GM12878 (cell line): Measurements from ENCODE around the gene PAK5. TPM values are rescaled to one million over a fixed set of nuclear protein-coding genes. Genes with fewer than 3 reads are reported as not detected.

ENCODE experiments used
- ATAC-seq: fragments of 200-7000 bp; cut with Tn5 transposase; 3 replicates; pipeline ENCODE4 v1.9.1; 2020; ENCODE audit warnings: mild to moderate bottlenecking, moderate library complexity
- BruUV-seq: library from RNA; stranded (reverse); fragments of 400-500 nt; replicated peaks from 2 replicates; lab custom pipeline; 2021; lab: Mats Ljungman, UMichigan
- CTCF ChIA-PET: fragments of 300-600 bp; sonication (Branson Sonifier 250); formaldehyde crosslinking; extraction: SDS; loops from one replicate; lab custom pipeline; 2021; ENCODE audit warnings: inconsistent platforms; lab: Yijun Ruan, JAX
- POLR2A ChIA-PET: fragments of 350-600 bp; formaldehyde crosslinking; extraction: SDS; loops from one replicate; lab custom pipeline; 2021; ENCODE audit warnings: inconsistent platforms; lab: Charles Lee
- RAD21 ChIA-PET: fragments of 300-600 bp; sonication (Branson Sonifier 250); formaldehyde crosslinking; loops from one replicate; lab custom pipeline; 2023; ENCODE audit warnings: antibody characterized with exemption; ENCODE audit not compliant: unreplicated experiment; lab: Charles Lee
- SMC1A ChIA-PET: fragments of 300-600 bp; sonication (Branson Sonifier 250); formaldehyde crosslinking; loops from one replicate; lab custom pipeline; 2023; ENCODE audit not compliant: unreplicated experiment, uncharacterized antibody; lab: Charles Lee
- DNase-seq: peaks from one replicate; pipeline ENCODE4 v3.0.0-alpha.2; 2011; ENCODE audit warnings: low read depth, low spot score
- FAIRE-seq: peaks from 3 replicates; lab custom pipeline; 2011; peaks lifted over from hg19 to GRCh38; lab: Jason Lieb, UNC
- H2AFZ ChIP-seq: 2 replicates; pipeline ENCODE4 v1.6.0; 2011; ENCODE audit warnings: low read depth, low read length, control low read depth; ENCODE audit not compliant: control insufficient read depth
- H3K27ac ChIP-seq: 2 replicates; pipeline ENCODE4 v1.5.1; 2011; ENCODE audit warnings: control low read depth; ENCODE audit not compliant: control insufficient read depth, insufficient read depth
- H3K27me3 ChIP-seq, 2 experiments: replicated peaks in 1 of 2; 2 replicates each; pipeline versions ENCODE4 v1.6.0 to v1.6.1; 2011; ENCODE audit warnings: low read length in 1 of 2; ENCODE audit not compliant: control insufficient read depth in 2 of 2, insufficient read depth in 2 of 2
- H3K36me3 ChIP-seq, 2 experiments: 2 replicates each; pipeline ENCODE4 v1.5.1; 2011; ENCODE audit warnings: low read length in 1 of 2; ENCODE audit not compliant: control insufficient read depth in 2 of 2, insufficient read depth in 2 of 2
- H3K4me1 ChIP-seq: 2 replicates; pipeline ENCODE4 v1.6.1; 2011; ENCODE audit warnings: mild to moderate bottlenecking, low read length, moderate library complexity, mixed read lengths; ENCODE audit not compliant: control insufficient read depth, insufficient read depth
- H3K4me2 ChIP-seq: 2 replicates; pipeline ENCODE4 v1.6.0; 2011; ENCODE audit warnings: control low read depth; ENCODE audit not compliant: control insufficient read depth, insufficient read depth
- H3K4me3 ChIP-seq: fragments of 200-600 bp; sonication (generic); 2 replicates; pipeline ENCODE4 v1.5.1; 2016
- H3K79me2 ChIP-seq: 2 replicates; pipeline ENCODE4 v1.6.0; 2011; ENCODE audit warnings: low read length; ENCODE audit not compliant: control insufficient read depth, insufficient read depth
- H3K9ac ChIP-seq: 2 replicates; pipeline ENCODE4 v1.8.0; 2011; ENCODE audit warnings: low read length, control low read depth, mixed read lengths; ENCODE audit not compliant: control insufficient read depth, insufficient read depth
- H3K9me3 ChIP-seq: replicated peaks from 3 replicates; pipeline ENCODE4 v1.5.1; 2011; ENCODE audit warnings: mild to moderate bottlenecking, low read length; ENCODE audit not compliant: control insufficient read depth, insufficient read depth
- H4K20me1 ChIP-seq: 2 replicates; pipeline ENCODE4 v1.6.0; 2011; ENCODE audit not compliant: control insufficient read depth, insufficient read depth
- CUX1 ChIP-seq: IDR thresholded peaks from 2 replicates; pipeline ENCODE4 v1.6.1; 2012; ENCODE audit warnings: improper control_type of control experiment, low read depth, low read length; ENCODE audit not compliant: insufficient replicate concordance
- E4F1 ChIP-seq: fragments of 450-650 bp; IDR thresholded peaks from 2 replicates; pipeline ENCODE4 v1.6.1; 2018; ENCODE audit warnings: borderline replicate concordance, mild to moderate bottlenecking; ENCODE audit not compliant: partially characterized antibody
- MTA2 ChIP-seq: fragments of 450-650 bp; IDR thresholded peaks from 2 replicates; pipeline ENCODE4 v1.6.1; 2016; ENCODE audit warnings: low read depth, mild to moderate bottlenecking, moderate library complexity
- PAX5 ChIP-seq: IDR thresholded peaks from 2 replicates; pipeline ENCODE4 v1.6.1; 2011; ENCODE audit warnings: low read depth, low read length, borderline replicate concordance
- PKNOX1 ChIP-seq: fragments of 450-650 bp; IDR thresholded peaks from 2 replicates; pipeline ENCODE4 v1.6.1; 2016; ENCODE audit warnings: mild to moderate bottlenecking
- POLR2AphosphoS2 ChIP-seq: IDR thresholded peaks from 2 replicates; pipeline ENCODE4 v1.6.1; 2011; ENCODE audit warnings: low read depth, mild to moderate bottlenecking, low read length, improper control_type of control experiment, moderate library complexity
- POU2F2 ChIP-seq: IDR thresholded peaks from 3 replicates; pipeline ENCODE4 v1.6.1; 2011; ENCODE audit warnings: low read depth, mild to moderate bottlenecking, low read length, borderline replicate concordance
- SMAD1 ChIP-seq: fragments of 450-650 bp; IDR thresholded peaks from 2 replicates; pipeline ENCODE4 v1.6.1; 2018; ENCODE audit warnings: mild to moderate bottlenecking, low read depth; ENCODE audit not compliant: partially characterized antibody
- ZNF217 ChIP-seq: fragments of 450-650 bp; IDR thresholded peaks from 2 replicates; pipeline ENCODE4 v1.6.1; 2017; ENCODE audit warnings: antibody characterized with exemption, mild to moderate bottlenecking
- in situ Hi-C: fragments of 300-500 bp; cut with MboI; formaldehyde crosslinking; loops from 9 replicates; pipeline ENCODE4 v1.14.3; 2018; ENCODE audit warnings: mixed read lengths
- intact Hi-C: fragments of 100-400 bp; cut with micrococcal nuclease; formaldehyde crosslinking; loops from one replicate; pipeline ENCODE4 v1.14.2; 2022; ENCODE audit not compliant: unreplicated experiment
- polyA plus RNA-seq, 11 experiments: library from polyadenylated mRNA; depleted of rRNA in 4 of 11; unstranded in 6 of 11; stranded (reverse) in 5 of 11; fragments of >200 nt; fragmentation: Nextera tagmentation in 4 of 11; fragmentation: Illumina TruSeq in 1 of 11; extraction: Ambion mirVana in 4 of 11; extraction: Trizol in 1 of 11; gene quantifications; 1 replicate in 1 of 11; 2 replicates in 10 of 11; pipeline versions ENCODE4 v1.2.1 to v1.2.3, GENCODE V29; 2011 to 2016; ENCODE audit warnings: inconsistent platforms in 2 of 11, missing spikeins in 2 of 11, low read depth in 1 of 11
- total RNA-seq, 4 experiments: library from RNA; depleted of rRNA in 3 of 4; stranded (reverse); fragments of >200 nt in 3 of 4; fragmentation: Illumina TruSeq in 1 of 4; extraction: Trizol in 1 of 4; gene quantifications; 2 replicates each; pipeline versions ENCODE4 v1.2.1 to v1.2.3, GENCODE V29; 2013 to 2021

Gene PAK5
- total and polyA plus RNA-seq, 10 of the 15 experiments (the other 5 are each of a cell fraction or from before 2014, with no cell fraction given): not detected

GRCh38 chr20:9583151-9583550, 255.7 kb downstream of the PAK5 start:
- ChIA-PET CTCF (no interaction called here), POLR2A (no interaction called here), SMC1A (interaction anchor here (1.1 kb wide), 1 partner anchor 163 kb away, joined by 3 read pairs; no protein-coding TSS in a partner anchor), RAD21 (no interaction called here)
- Histone ChIP-seq H3K4me3 (no peak overlapping the region), H3K79me2 (no peaks in the 10 kb centered on the region), H2AFZ (no peak overlapping the region), H3K27ac (no peak overlapping the region), H3K9me3 (no peaks in the 10 kb centered on the region; the same call in 2 of the 3 replicates), H3K36me3 (no peaks in the 10 kb centered on the region), H4K20me1 (no peaks in the 10 kb centered on the region), H3K9ac (no peak overlapping the region), H3K4me2 (no peak overlapping the region), H3K27me3 (no peaks in the 10 kb centered on the region), H3K4me1 (no peaks in the 10 kb centered on the region)
- ATAC-seq (no peak), FAIRE-seq (no peak), DNase-seq (no peak)
- TF ChIP-seq CUX1 (no peak), E4F1 (no peak), MTA2 (no peak), PKNOX1 (no peak), PAX5 (no peak), POLR2AphosphoS2 (no peak), POU2F2 (peak; percentile 50; the same call in 1 of the 3 replicates), ZNF217 (no peak), SMAD1 (no peak)
- no TSS peak for BruUV-seq
- intact Hi-C loops (no loop called here), in situ Hi-C loops (no loop called here)
